SK-N-SH (cell line): ENCODE results near the gene MEF2A. TPM values are rescaled to one million over a fixed set of nuclear protein-coding genes. Genes with fewer than 3 reads are reported as not detected.

Source experiments
- CTCF ChIA-PET: fragments of 300-600, 350-600 bp; formaldehyde crosslinking; extraction: SDS; loops from one replicate; lab custom pipeline; 2021; lab: Yijun Ruan, JAX
- POLR2A ChIA-PET: fragments of 350-600 bp; sonication (Branson Sonifier 250); formaldehyde crosslinking; extraction: SDS; loops from one replicate; lab custom pipeline; 2020; ENCODE audit warnings: antibody characterized with exemption, inconsistent platforms; lab: Yijun Ruan, JAX
- DNase-seq: peaks from one replicate; pipeline ENCODE4 v3.0.0; 2012
- H2AFZ ChIP-seq: fragments of 200-600 bp; sonication (generic); 2 replicates; pipeline ENCODE4 v1.8.1; 2016; ENCODE audit warnings: antibody characterized with exemption, mild to moderate bottlenecking, low read depth
- H3F3A ChIP-seq: fragments of 200-600 bp; sonication (generic); replicated peaks from 2 replicates; pipeline ENCODE3; 2016; ENCODE audit warnings: antibody characterized with exemption, mild to moderate bottlenecking; ENCODE audit not compliant: insufficient read depth
- H3K27ac ChIP-seq, 2 experiments: fragments of 200-500 bp in 1 of 2; fragments of 200-600 bp in 1 of 2; sonication (Bioruptor generic) in 1 of 2; sonication (generic), shearing (Covaris generic) in 1 of 2; 2 replicates each; pipeline versions ENCODE4 v1.5.1 to v1.6.1; 2014 to 2016; ENCODE audit warnings: low read depth in 2 of 2, inconsistent platforms in 1 of 2, low read length in 1 of 2, mild to moderate bottlenecking in 1 of 2, mixed read lengths in 1 of 2
- H3K27me3 ChIP-seq: fragments of 200-600 bp; sonication (generic), shearing (Covaris generic); 2 replicates; pipeline ENCODE4 v1.6.1; 2016; ENCODE audit warnings: mixed run types; ENCODE audit not compliant: insufficient read depth
- H3K36me3 ChIP-seq, 2 experiments: fragments of 200-500 bp in 1 of 2; fragments of 200-600 bp in 1 of 2; sonication (Bioruptor generic) in 1 of 2; sonication (generic) in 1 of 2; replicated peaks in 1 of 2; 2 replicates each; pipeline versions ENCODE3 to v1.5.1; 2014 to 2016; ENCODE audit warnings: low read length in 1 of 2, mild to moderate bottlenecking in 1 of 2; ENCODE audit not compliant: insufficient read depth in 2 of 2, control insufficient read depth in 1 of 2
- H3K4me1 ChIP-seq, 2 experiments: fragments of 200-500 bp in 1 of 2; fragments of 200-600 bp in 1 of 2; sonication (Bioruptor generic) in 1 of 2; sonication (generic), shearing (Covaris generic) in 1 of 2; 2 replicates each; pipeline versions ENCODE4 v1.5.1 to v1.6.1; 2014 to 2016; ENCODE audit warnings: low read depth in 1 of 2, low read length in 1 of 2, mixed run types in 1 of 2; ENCODE audit not compliant: insufficient read depth in 2 of 2, control insufficient read depth in 1 of 2
- H3K4me2 ChIP-seq: fragments of 200-600 bp; sonication (generic), shearing (Covaris generic); 2 replicates; pipeline ENCODE4 v1.6.1; 2017; ENCODE audit warnings: mixed run types
- H3K4me3 ChIP-seq, 2 experiments: fragments of 200-500 bp in 1 of 2; fragments of 200-600 bp in 1 of 2; sonication (Bioruptor generic) in 1 of 2; sonication (generic), shearing (Covaris generic) in 1 of 2; 2 replicates each; pipeline versions ENCODE4 v1.5.1 to v1.8.1; 2014 to 2016; ENCODE audit warnings: low read depth in 2 of 2, inconsistent platforms in 1 of 2, low read length in 1 of 2, mild to moderate bottlenecking in 1 of 2, mixed read lengths in 1 of 2, moderate library complexity in 1 of 2
- H3K79me2 ChIP-seq: fragments of 200-600 bp; sonication (generic); 2 replicates; pipeline ENCODE4 v1.8.1; 2017; ENCODE audit warnings: mild to moderate bottlenecking; ENCODE audit not compliant: insufficient read depth
- H3K9ac ChIP-seq: fragments of 200-600 bp; sonication (generic); 2 replicates; pipeline ENCODE4 v1.6.1; 2017; ENCODE audit warnings: mixed run types
- H3K9me2 ChIP-seq: fragments of 200-600 bp; sonication (generic); 2 replicates; pipeline ENCODE4 v1.6.1; 2017; ENCODE audit warnings: mixed run types
- H3K9me3 ChIP-seq: fragments of 200-600 bp; sonication (generic); 2 replicates; pipeline ENCODE4 v1.6.1; 2017; ENCODE audit warnings: mixed run types, mild to moderate bottlenecking, moderate library complexity
- H4K20me1 ChIP-seq: fragments of 200-600 bp; sonication (generic); 2 replicates; pipeline ENCODE4 v1.6.1; 2017; ENCODE audit warnings: mild to moderate bottlenecking, mixed run types; ENCODE audit not compliant: insufficient read depth
- CHD2 ChIP-seq: fragments of 150-350 bp; IDR thresholded peaks from 2 replicates; pipeline ENCODE4 v1.6.1; 2018; ENCODE audit warnings: low read length; ENCODE audit not compliant: partially characterized antibody
- EP300 ChIP-seq, 2 experiments: IDR thresholded peaks; 2 replicates each; pipeline versions ENCODE4 v1.4.0 to v1.6.1; 2012; ENCODE audit warnings: borderline replicate concordance in 1 of 2, low read depth in 1 of 2, low read length in 1 of 2
- EZH2phosphoT487 ChIP-seq: fragments of 200-600 bp; sonication (generic); IDR thresholded peaks from 2 replicates; pipeline ENCODE4 v1.6.1; 2017; ENCODE audit warnings: low read depth, mixed run types, mild to moderate bottlenecking, antibody characterized with exemption, moderate library complexity, borderline replicate concordance
- FOSL2 ChIP-seq: IDR thresholded peaks from 2 replicates; pipeline ENCODE4 v1.4.0; 2012; ENCODE audit warnings: low read depth, mild to moderate bottlenecking, moderate library complexity, borderline replicate concordance
- FOXJ3 ChIP-seq: sonication (generic); formaldehyde crosslinking; IDR thresholded peaks from 2 replicates; pipeline ENCODE4 v1.5.1; 2020; ENCODE audit warnings: mild to moderate bottlenecking, missing genetic modification reagents
- GATA2 ChIP-seq: sonication (generic); formaldehyde crosslinking; IDR thresholded peaks from 2 replicates; pipeline ENCODE4 v1.5.0; 2020; ENCODE audit warnings: mild to moderate bottlenecking, missing genetic modification reagents
- IRF3 ChIP-seq: fragments of 150-350 bp; IDR thresholded peaks from 2 replicates; pipeline ENCODE4 v1.6.1; 2016; ENCODE audit warnings: mild to moderate bottlenecking, low read depth, low read length
- JUND ChIP-seq: IDR thresholded peaks from 2 replicates; pipeline ENCODE4 v1.4.0; 2012
- MEF2A ChIP-seq: IDR thresholded peaks from 2 replicates; pipeline ENCODE4 v1.4.0; 2012; ENCODE audit warnings: low read depth, borderline replicate concordance
- MXI1 ChIP-seq: IDR thresholded peaks from 2 replicates; pipeline ENCODE4 v1.6.1; 2012; ENCODE audit warnings: mild to moderate bottlenecking, low read depth, low read length, improper control_type of control experiment
- NFIC ChIP-seq: IDR thresholded peaks from 2 replicates; pipeline ENCODE4 v1.4.0; 2012; ENCODE audit warnings: borderline replicate concordance
- NRF1 ChIP-seq: IDR thresholded peaks from 2 replicates; pipeline ENCODE4 v1.6.1; 2012; ENCODE audit warnings: low read depth, mild to moderate bottlenecking, low read length
- POLR2AphosphoS5 ChIP-seq: IDR thresholded peaks from 2 replicates; pipeline ENCODE4 v1.6.1; 2012; ENCODE audit warnings: low read depth, low read length
- RAD21 ChIP-seq: IDR thresholded peaks from 2 replicates; pipeline ENCODE4 v1.6.1; 2012; ENCODE audit warnings: mild to moderate bottlenecking, low read length
- SMC3 ChIP-seq: IDR thresholded peaks from 2 replicates; pipeline ENCODE4 v1.6.1; 2012; ENCODE audit warnings: low read depth, low read length, improper control_type of control experiment
- TCF12 ChIP-seq: IDR thresholded peaks from 2 replicates; pipeline ENCODE4 v1.4.0; 2012
- TEAD4 ChIP-seq: IDR thresholded peaks from 2 replicates; pipeline ENCODE4 v1.4.0; 2012; ENCODE audit warnings: mild to moderate bottlenecking, borderline replicate concordance; ENCODE audit not compliant: insufficient read depth
- YY1 ChIP-seq: IDR thresholded peaks from 2 replicates; pipeline ENCODE4 v1.4.0; 2012; ENCODE audit warnings: low read depth, mild to moderate bottlenecking
- WGBS: methylation state at CpG from one replicate; pipeline ENCODE4 v1.1.6; 2017; ENCODE audit warnings: low lambda C conversion rate; 5-methylcytosine and 5-hydroxymethylcytosine counted together
- polyA plus RNA-seq, 3 experiments: library from polyadenylated mRNA; depleted of rRNA; stranded (reverse); fragments of >200 nt; gene quantifications; 2 replicates each; pipeline ENCODE4 v1.2.3, GENCODE V29; 2012
- TF ChIP-seq, protein P1 (sequence below): fragments of 150-350 bp; IDR thresholded peaks from 2 replicates; pipeline ENCODE4 v1.6.1; 2017; ENCODE audit warnings: antibody characterized with exemption, low read length, low read depth, borderline replicate concordance
- TF ChIP-seq, protein P2 (sequence below): fragments of 200-600 bp; sonication (generic); IDR thresholded peaks from 2 replicates; pipeline ENCODE4 v1.6.1; 2017; ENCODE audit warnings: antibody characterized with exemption, mild to moderate bottlenecking, moderate library complexity

Gene MEF2A
- polyA plus RNA-seq, 1 of the 3 experiments (the other 2 are of a cell fraction), result 20.9 TPM

DNA sequence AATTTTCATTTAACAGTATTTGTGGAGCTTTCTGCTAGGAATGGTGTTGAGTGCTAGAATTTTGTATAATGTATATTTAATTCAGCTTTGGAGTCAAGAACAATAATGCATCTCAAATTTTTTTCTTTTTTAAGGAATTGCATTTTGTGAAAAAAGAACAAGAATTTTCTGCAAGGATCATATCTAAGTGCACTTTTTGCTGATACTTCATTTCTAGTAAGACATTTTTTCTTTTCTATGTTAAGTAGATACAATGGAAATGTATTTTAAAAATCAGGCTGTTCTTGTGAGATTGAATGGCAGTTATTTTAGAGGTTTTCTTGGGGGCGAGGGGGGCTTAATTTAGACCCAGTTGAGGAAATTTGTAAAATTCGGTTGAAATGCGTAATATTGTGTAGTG is 32.5 kb downstream of the MEF2A start:
- 95% methylated on average over 3 of the region's 3 CpGs for WGBS

DNA sequence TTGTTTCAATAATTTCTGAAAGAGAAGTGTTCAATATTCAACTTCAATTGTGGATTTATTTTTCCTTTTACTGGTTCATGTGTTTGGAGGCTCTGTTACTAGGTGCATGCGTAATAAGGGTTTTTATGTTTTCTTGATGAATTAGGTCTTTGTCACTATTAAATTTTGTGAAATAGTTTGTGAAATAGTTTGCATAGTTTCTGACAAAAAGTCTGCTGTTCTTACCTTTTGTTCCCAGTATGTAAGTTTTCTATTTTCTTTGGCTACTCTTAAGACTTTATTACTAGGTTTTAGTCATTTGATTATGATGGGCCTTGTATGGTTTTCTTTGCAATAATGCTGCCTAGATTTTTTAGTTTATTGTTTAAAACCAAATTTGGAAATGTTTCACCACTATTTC is 38.0 kb downstream of the MEF2A start:
- Histone ChIP-seq H3K9me2 (no peaks in the 10 kb centered on the region), H3K9me3 (0 out of 2 replicates have a peak, but pooled peaks cover 10% of the 10 kb centered on the region), H3F3A (peaks cover 7% of the 10 kb centered on the region), H3K79me2 (peaks cover 94% of the 10 kb centered on the region), H3K36me3 (peaks cover 13 to 33% of the 10 kb centered on the region in 2 experiments), H3K4me1 (no peaks in the 10 kb centered on the region), H3K9ac (no peak overlapping the region), H2AFZ (no peak overlapping the region), H3K4me2 (no peak overlapping the region), H3K4me3 (no peak overlapping the region), H3K27ac (no peak overlapping the region), H4K20me1 (peaks cover 29% of the 10 kb centered on the region), H3K27me3 (no peaks in the 10 kb centered on the region)
- ChIA-PET CTCF (no interaction called here), POLR2A (no interaction called here)
- no peak for DNase-seq
- no peak for TF ChIP-seq EP300 (IDR thresholded peaks at IDR 0.05; ENCODE audit: borderline replicate concordance in 1 of 2, low read depth in 1 of 2, low read length in 1 of 2)
- no peak for TF ChIP-seq MXI1
- no peak for TF ChIP-seq CHD2
- TF ChIP-seq GATA2, result no peak
- no peak for TF ChIP-seq POLR2AphosphoS5
- TF ChIP-seq TCF12, result no peak
- no peak for TF ChIP-seq YY1
- TF ChIP-seq TEAD4, result no peak
- no peak for TF ChIP-seq RAD21
- no peak for TF ChIP-seq JUND
- TF ChIP-seq, protein P1, sequence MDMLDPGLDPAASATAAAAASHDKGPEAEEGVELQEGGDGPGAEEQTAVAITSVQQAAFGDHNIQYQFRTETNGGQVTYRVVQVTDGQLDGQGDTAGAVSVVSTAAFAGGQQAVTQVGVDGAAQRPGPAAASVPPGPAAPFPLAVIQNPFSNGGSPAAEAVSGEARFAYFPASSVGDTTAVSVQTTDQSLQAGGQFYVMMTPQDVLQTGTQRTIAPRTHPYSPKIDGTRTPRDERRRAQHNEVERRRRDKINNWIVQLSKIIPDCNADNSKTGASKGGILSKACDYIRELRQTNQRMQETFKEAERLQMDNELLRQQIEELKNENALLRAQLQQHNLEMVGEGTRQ, result no peak
- TF ChIP-seq, protein P2, sequence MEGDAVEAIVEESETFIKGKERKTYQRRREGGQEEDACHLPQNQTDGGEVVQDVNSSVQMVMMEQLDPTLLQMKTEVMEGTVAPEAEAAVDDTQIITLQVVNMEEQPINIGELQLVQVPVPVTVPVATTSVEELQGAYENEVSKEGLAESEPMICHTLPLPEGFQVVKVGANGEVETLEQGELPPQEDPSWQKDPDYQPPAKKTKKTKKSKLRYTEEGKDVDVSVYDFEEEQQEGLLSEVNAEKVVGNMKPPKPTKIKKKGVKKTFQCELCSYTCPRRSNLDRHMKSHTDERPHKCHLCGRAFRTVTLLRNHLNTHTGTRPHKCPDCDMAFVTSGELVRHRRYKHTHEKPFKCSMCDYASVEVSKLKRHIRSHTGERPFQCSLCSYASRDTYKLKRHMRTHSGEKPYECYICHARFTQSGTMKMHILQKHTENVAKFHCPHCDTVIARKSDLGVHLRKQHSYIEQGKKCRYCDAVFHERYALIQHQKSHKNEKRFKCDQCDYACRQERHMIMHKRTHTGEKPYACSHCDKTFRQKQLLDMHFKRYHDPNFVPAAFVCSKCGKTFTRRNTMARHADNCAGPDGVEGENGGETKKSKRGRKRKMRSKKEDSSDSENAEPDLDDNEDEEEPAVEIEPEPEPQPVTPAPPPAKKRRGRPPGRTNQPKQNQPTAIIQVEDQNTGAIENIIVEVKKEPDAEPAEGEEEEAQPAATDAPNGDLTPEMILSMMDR, result no peak
- no peak for TF ChIP-seq NRF1
- no peak for TF ChIP-seq MEF2A
- no peak for TF ChIP-seq FOSL2
- TF ChIP-seq NFIC, result no peak
- TF ChIP-seq IRF3, result no peak
- WGBS, result 100% methylated on average over 1 of the region's 1 CpG

More for the DNA sequence above, 32.5 kb downstream of the MEF2A start:
- DNase-seq, result no peak
- no peak overlapping the region for H2AFZ ChIP-seq
- H4K20me1 ChIP-seq, result 0 out of 2 replicates have a peak, but pooled peaks cover 8% of the 10 kb centered on the region
- 0 out of 2 replicates have a peak, but pooled peaks cover 10% of the 10 kb centered on the region for H3K9me3 ChIP-seq
- ChIA-PET POLR2A (no interaction called here), CTCF (interaction anchor here (1.2 kb wide), 1 partner anchor 29 kb away, joined by 4 read pairs; no protein-coding TSS in a partner anchor)
- H3F3A ChIP-seq, result peaks cover 3% of the 10 kb centered on the region
- H3K27me3 ChIP-seq, result no peaks in the 10 kb centered on the region
- H3K4me3 ChIP-seq, result no peak overlapping the region
- H3K79me2 ChIP-seq, result peaks cover 94% of the 10 kb centered on the region
- no peak overlapping the region for H3K27ac ChIP-seq
- H3K4me1 ChIP-seq, result no peaks in the 10 kb centered on the region
- peaks cover 20 to 42% of the 10 kb centered on the region in 2 experiments for H3K36me3 ChIP-seq
- no peak overlapping the region for H3K4me2 ChIP-seq
- H3K9ac ChIP-seq, result no peak overlapping the region
- no peaks in the 10 kb centered on the region for H3K9me2 ChIP-seq
- TF ChIP-seq IRF3 (no peak), SMC3 (no peak), EZH2phosphoT487 (no peak), FOXJ3 (CRISPR knock-in tag) (no peak), MXI1 (no peak), YY1 (no peak)
